IPS-NIHi7 (cell line): Measurements from ENCODE around the gene TMEM217.
A peak's percentile ranks its signal among the peaks of the same experiment; 100 is the strongest.
"Not testable (repeated sequence)": the region's sequence is repeated elsewhere in the genome, so short reads cannot be mapped to it uniquely, and the experiment has no call there.

Source experiments
- DNase-seq: peaks from one replicate; pipeline ENCODE4 v3.0.0; 2012; ENCODE audit warnings: mixed read lengths; ENCODE audit errors: extremely low spot score

TMEM217 gene

DNA sequence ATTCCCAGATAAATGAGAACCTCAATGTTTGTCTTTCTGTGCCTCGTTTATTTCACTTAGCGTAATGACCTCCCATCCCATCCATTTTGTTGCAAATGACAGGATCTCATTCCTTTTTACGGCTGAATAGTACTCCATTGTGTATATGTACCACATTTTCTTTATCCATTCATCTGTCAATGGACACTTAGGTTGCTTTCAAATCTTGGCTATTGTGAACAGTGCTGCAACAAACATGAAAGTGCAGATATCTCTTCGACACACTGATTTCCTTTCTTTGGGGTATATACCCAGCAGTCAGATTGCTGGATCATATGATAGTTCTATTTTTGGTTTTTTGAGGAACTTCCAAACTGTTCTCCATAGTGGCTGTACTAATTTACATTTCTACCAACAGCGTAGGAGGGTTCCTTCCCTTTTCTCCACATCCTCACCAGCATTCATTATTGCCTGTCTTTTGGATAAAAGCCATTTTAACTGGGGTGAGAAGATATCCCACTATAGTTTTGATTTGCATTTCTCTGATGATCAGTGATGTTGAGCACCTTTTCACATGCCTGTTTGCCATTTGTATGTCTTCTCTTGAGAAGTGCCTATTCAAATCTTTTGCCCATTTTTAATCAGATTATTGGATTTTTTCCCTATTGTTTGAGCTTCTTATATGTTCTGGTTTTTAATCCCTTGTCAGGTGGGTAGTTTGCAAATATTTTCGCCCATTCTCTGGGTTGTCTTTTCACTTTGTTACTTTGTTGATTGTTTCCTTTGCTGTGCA lies 71.8 kb downstream of the TMEM217 start:
- not testable (repeated sequence) for DNase-seq

DNA sequence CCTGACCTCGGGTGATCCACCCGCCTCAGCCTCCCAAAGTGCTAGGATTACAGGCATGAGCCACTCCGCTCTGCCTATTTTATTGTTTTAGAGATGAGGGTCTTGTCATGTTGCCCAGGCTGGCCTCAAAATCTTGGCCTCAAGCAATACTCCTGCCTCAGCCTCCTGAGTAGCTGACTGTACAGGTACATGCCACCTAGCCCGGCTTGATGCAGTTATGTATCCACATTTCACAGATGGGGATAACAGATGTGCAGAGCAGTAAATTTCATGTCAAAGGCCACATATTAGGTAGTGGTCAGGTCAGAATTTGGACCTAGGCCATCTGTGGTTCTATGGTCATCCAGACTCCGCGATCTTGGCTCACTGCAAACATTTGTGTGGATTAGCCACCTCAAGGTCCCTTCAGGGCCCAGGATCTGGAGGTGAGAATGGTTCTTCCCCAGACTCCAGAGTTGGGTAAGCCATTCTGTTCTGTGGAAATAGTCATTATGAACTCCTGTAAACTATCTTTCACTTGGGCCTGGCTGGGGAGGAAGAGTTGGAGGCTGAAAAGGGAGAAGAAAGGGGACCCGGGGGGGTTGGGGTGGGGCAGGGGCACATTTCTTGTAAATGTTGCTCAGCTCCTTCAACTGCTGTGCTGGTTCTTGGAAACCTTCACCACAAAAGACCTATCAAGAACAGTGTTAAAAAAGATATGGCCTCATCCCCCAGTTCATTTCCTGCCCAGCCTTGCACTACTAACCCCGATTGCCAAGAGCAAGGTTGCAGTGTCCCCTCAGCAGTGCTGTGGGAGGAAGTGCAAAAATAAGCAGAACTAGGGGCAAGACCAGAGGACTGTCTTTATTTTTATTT lies 75.0 kb downstream of the TMEM217 start:
- no peak for DNase-seq

DNA sequence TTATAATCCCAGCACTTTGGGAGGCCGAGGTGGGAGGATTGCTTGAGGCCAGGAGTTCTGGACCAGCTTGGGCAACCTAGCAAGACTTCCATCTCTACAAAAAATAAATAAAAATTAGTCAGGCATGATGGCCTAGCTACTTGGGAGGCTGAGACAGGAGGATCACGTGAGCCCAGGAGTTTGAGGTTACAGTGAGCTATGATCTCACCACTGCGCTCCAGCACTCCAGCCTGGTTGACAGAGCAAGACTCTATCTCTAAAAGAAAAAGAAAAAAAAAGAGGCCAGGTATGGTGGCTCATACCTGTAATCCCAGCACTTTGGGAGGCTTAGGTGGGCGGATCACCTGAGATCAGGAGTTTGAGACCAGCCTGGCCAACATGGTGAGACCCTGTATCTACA lies 77.3 kb downstream of the TMEM217 start:
- DNase-seq = not testable (repeated sequence)

DNA sequence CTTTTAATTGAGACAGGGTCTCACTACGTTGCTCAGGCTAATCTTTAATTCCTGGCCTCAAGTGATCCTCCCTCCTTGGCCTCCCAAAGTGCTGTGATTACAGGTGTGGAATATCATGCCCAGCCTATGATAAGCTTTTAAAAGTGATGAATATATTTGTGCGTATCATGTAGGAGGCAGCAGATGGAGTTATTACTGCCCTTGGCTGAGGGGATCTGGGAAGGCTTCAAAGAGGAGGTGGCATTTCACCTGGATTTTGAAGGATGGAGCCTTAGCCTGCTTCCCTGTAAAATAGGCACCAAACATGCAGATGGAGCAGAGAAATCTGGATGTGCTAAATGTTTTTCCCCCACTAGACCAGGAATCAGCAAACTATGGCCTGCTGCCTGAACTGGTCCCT lies 77.9 kb downstream of the TMEM217 start:
- no peak for DNase-seq

DNA sequence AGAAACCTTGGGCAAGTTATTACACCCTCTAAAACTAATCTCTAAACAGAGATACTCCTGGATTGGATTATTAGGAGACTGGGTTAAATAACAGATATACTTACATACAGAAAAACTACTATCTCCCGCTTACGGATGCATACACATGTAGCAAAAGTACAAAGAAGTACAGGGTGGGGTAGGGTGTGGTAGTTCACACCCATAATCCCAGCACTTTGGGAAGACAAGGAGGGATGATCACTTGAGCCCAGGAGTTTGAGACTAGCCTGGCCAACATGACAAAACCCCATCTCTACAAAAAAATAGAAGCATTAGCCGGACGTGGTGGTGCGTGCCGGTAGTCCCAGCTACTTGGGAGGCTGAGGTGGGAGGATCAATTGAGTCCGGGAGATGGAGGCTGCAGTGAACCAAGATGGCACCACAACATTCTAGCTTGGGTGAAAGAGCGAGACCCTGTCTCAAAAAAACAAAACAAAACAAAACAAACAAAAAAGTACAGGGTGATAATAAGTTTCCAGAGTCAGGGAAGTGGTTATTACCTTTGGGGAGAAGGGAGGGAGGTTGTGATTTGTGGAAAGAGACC lies 79.9 kb downstream of the TMEM217 start:
- no peak for DNase-seq

DNA sequence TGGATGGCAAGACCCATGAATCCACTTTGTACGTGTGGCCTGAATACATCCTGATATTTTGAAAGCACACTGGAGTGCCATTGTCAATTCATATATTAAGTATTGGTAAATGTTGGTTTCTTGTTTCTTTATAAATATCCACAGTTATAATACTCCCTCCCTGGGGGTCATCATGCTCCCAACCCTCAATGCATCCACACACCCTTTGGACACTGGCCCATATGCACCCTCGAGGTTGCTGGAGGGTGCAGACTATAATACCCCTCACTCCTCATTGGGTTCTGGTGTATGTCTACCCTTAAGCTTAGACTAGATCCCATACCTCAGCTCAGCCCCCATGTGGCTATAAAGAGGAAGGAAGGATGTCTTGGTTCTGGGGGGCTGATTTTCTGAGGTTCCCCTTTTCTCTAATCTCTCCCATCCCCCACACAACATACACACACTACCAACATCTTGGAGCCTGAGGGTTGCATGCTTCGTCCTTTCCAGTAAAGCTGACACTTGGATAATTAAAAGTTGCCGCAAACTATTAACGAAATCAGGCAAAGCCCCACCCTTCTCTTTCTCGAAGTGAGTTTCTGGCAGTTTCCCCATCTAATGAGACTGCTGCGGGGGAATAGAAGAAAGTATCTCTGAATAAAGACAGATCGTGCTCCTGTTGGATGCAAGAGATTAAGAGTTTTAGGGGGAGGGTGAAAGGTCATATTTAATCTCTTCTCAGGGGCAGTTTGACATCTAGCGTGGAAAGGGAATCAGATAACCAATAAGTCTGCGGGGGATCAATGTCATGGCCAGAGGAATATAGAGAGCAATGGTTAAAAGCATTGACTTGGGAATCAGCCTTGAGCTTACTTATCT lies 80.6 kb downstream of the TMEM217 start:
- DNase-seq = no peak

DNA sequence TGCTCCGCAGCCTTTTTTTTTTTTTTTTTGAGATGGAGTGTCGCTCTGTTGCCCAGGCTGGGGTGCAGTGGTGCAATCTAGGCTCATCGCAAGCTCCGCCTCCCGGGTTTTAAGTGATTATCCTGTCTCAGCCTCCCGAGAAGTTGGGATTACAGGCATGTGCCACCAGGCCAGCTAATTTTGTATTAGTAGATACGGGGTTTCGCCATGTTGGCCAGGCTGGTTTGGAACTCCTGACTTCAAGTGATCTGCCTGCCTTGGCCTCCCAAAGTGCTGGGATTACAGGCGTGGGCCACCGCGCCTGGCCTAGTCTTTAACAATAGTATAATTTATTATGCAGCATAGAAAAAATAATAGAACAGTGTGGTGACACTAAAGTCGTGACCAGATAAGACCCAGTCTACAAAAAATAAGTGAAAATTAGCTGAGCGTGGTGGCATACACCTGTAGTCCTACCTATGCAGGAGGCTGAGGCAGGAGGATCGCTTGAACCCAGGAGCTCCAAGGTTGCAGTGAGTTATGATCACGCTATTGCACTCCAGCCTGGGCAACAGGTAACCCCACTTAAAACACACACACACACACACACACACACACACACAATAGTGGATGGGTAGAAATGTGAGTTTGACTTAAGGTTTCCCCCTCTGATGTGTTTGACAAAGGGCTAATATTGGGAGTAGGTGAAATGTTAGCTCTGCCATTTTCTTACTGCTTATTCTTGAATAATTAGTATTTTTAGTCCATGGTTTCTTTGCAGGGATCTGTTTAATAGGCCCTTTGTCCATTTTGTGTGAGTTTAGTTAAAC lies 81.5 kb downstream of the TMEM217 start:
- no peak for DNase-seq

DNA sequence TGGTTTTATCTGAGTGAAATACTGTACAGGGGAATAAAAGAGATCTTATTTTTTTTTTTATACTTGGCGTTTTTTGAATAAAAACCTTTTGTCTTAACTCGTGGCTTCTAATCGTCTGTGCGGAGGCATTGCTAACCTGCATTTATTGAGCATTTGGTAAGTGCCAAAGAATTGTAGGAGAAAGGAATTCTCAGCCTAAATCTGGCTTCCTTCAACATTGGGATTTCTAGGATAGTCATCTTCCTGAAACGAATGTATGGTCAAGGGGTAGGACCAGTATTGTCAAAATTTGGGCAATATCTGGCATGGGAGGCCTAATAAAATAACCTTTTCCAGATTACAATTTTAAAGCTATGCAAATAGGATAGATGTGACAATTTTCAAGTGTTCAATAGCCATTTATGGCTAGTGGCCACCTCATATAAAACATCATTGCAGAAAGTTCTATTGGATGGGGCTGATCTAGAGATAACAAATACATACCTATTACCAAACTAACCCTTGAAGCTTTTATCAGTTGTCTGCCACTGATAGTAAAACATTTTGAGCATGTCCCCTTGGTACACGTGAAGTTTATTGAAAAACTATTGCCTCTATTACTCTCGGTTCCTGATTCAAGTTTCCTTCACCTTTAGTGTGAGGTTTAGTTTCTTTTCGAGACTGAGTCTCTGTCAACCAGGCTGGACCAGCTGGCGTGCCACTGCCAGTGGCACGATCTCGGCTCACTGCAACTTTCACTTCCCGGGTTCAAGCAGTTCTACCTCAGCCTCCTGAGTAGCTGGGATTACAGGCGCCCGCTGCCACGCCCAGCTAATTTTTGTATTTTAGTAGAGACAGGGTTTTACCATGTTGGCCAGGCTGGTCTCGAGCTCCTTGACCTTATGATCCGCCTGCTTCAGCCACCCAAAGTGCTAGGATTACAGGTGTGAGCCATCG lies 82.3 kb downstream of the TMEM217 start:
- no peak for DNase-seq

DNA sequence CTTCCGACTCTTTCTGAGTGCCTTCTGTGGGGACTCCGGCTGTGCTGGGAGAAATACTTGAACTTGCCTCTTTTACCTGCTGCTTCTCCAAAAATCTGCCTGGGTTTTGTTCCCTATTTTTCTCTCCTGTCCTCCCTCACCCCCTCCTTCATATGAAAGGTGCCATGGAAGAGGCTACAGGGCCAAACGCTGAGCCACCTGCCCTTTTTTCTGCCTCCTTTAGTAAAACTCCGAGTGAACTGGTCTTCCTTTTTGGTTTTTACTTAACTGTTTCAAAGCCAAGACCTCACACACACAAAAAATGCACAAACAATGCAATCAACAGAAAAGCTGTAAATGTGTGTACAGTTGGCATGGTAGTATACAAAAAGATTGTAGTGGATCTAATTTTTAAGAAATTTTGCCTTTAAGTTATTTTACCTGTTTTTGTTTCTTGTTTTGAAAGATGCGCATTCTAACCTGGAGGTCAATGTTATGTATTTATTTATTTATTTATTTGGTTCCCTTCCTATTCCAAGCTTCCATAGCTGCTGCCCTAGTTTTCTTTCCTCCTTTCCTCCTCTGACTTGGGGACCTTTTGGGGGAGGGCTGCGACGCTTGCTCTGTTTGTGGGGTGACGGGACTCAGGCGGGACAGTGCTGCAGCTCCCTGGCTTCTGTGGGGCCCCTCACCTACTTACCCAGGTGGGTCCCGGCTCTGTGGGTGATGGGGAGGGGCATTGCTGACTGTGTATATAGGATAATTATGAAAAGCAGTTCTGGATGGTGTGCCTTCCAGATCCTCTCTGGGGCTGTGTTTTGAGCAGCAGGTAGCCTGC lies 83.2 kb downstream of the TMEM217 start:
- no peak for DNase-seq

DNA sequence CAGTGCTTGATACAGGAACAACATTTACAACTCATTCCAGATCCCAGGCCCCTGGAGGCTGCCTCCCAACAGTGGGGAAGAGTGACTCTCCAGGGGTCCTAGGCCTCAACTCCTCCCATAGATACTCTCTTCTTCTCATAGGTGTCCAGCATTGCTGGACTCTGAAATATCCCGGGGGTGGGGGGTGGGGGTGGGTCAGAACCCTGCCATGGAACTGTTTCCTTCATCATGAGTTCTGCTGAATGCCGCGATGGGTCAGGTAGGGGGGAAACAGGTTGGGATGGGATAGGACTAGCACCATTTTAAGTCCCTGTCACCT lies 83.8 kb downstream of the TMEM217 start:
- no peak for DNase-seq

DNA sequence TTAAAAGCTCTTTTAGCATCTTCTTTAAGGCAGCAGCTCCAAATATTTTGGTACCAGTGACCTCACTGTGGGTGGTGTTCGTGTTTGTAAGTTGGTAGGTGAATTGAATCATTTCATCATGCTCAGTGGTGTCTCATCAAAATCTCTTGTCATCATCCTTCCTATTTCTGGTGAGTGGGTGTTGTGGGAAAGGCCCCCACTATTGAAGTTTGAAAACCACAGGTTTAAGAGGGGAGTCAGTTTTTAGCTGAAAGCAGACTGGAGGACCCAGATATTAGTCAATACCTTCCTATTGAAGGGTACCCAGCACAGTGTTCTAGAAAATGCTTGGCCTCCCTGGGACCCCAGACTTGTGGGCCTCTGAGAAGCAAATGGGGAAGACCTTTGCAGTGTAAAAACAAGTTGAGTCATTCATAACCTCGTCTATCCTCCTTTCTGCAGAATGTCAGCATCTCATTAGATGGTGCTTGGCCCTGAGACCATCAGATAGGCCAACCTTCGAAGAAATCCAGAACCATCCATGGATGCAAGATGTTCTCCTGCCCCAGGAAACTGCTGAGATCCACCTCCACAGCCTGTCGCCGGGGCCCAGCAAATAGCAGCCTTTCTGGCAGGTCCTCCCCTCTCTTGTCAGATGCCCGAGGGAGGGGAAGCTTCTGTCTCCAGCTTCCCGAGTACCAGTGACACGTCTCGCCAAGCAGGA lies 84.3 kb downstream of the TMEM217 start:
- DNase-seq = no peak

DNA sequence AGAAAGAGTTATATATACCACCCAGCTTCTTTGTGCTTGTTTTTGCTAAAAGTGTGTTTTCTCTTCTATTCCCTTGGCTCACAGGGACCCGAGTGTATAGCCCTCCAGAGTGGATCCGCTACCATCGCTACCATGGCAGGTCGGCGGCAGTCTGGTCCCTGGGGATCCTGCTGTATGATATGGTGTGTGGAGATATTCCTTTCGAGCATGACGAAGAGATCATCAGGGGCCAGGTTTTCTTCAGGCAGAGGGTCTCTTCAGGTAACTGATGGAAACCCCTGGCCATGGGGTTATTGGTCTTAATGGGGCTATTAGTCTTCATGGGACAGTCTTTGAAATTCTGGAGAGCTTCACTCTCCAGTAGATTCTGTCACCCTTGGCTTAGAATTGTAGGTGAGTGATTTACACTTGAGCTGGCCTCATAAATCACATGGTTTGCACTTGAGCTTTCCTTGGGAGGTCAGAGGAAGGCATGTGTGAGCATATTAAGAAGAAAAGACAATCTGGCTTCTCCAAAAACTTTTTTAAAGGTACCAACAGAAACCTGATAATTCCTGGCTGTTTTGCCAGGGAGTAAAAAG lies 84.9 kb downstream of the TMEM217 start:
- no peak for DNase-seq

DNA sequence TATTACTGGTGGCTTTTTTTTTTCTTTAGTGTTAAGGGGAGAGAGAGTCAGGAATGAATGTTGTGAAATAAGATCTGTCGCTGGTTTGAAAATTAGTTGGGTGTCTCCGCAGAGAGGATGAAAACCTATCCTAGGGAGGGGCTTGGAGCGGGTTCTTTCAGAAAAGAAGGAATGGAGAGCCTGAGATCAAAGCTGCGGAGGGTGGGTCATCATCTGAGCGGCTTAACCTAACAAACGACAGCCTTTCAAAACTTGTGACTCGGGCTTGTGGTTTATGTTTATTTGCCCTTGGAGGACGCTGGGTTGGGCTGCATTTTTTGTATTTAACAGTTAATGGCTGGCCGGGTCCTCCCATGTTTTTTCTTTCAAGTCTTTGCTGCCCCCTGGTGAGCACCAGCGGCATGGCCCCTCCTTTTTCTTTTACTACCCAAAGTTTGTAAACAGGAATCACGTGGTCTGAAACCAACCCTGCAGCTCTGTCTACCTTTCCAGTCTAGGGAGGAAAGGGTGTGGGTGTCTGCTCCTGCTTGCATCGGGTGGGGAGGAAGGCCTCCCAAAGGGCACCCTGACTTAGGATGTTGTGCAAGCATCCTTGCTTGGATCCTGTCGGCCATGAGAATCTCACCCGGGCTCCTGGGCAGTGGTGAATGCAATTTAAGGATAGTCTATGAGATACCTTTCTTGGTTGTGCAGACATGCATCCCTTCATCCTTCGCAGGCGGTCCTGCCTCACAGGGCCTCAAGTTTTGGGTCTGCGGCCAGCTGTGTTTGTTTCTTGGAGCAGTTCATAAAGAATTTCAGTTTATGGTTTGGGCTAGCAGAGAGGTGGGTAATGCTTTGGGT lies 85.8 kb downstream of the TMEM217 start:
- DNase-seq = peak; percentile 68

DNA sequence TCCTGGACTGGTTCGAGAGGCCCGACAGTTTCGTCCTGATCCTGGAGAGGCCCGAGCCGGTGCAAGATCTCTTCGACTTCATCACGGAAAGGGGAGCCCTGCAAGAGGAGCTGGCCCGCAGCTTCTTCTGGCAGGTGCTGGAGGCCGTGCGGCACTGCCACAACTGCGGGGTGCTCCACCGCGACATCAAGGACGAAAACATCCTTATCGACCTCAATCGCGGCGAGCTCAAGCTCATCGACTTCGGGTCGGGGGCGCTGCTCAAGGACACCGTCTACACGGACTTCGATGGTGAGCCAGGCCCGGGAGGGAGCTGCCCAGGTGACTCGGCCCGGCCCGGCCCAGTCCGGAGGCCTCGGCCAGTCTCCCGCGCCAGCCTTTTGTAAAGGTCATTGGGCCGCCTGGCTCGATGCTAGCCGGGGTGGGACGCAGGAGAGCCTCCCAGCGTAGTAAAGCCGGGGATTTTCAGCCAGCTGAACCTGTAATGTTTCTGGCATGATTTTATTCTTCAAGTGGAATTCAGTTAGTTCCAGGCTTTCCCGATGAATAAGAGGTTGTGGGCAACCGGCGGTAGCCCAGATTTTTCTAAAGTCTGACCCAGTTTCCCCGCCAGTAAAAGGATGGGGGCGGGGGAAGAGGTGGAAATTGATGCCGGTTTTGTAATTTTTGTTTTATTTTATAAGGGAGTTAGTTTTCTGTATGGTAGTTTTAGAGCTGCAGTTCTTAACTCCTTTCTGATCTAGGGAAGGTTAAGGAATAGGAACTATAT lies 86.6 kb downstream of the TMEM217 start:
- no peak for DNase-seq

DNA sequence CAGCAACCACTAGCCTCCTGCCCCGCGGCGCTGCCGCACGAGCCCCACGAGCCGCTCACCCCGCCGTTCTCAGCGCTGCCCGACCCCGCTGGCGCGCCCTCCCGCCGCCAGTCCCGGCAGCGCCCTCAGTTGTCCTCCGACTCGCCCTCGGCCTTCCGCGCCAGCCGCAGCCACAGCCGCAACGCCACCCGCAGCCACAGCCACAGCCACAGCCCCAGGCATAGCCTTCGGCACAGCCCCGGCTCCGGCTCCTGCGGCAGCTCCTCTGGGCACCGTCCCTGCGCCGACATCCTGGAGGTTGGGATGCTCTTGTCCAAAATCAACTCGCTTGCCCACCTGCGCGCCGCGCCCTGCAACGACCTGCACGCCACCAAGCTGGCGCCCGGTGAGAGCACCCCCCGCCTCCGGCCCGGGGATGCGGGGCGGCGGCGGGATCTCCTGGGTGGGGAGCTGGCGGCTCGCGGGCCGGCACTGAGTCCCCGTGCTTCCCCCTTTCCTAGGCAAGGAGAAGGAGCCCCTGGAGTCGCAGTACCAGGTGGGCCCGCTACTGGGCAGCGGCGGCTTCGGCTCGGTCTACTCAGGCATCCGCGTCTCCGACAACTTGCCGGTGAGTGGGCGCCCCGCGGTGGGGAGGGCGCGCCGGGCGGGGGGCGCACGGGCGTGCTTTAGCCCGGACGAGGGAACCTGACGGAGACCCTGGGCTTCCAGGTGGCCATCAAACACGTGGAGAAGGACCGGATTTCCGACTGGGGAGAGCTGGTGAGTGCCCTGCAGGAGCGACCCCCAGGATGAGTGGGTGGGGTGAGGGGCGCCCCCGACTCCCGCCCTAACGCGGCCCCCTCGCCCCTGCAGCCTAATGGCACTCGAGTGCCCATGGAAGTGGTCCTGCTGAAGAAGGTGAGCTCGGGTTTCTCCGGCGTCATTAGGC lies 87.4 kb downstream of the TMEM217 start:
- no peak for DNase-seq
